ENCODE data around the gene SSX3.
"Not testable (repeated sequence)": the region's sequence is repeated elsewhere in the genome, so short reads cannot be mapped to it uniquely, and the experiment has no call there.

Gene SSX3

GRCh38 chrX:48356315-48357094, at the start of gene SSX3:
Gene SSX3, minus strand, starts transcription at chrX:48356703. Its CDS starts 1,454 bp downstream, at chrX:48355249.
- DNase-seq, result not testable (repeated sequence)

GRCh38 chrX:48397825-48398224, 41.3 kb upstream of the SSX3 start:
- DNase-seq, result not testable (repeated sequence)

- not testable (repeated sequence) for DNase-seq
Measured at GRCh38 chrX:48396931-48397330, 40.4 kb upstream of the SSX3 start.

GRCh38 chrX:48383239-48383638, 26.7 kb upstream of the SSX3 start, which contains the start of gene SSX4:
Gene SSX4, plus strand, starts transcription at chrX:48383539. Its CDS starts 515 bp downstream, at chrX:48384054.
- not testable (repeated sequence) for DNase-seq

GRCh38 chrX:48370408-48370807, 13.9 kb upstream of the SSX3 start:
- DNase-seq, result not testable (repeated sequence)

GRCh38 chrX:48367717-48368408, 11.4 kb upstream of the SSX3 start:
- DNase-seq, result not testable (repeated sequence)

- DNase-seq, result not testable (repeated sequence)
Measured at GRCh38 chrX:48359281-48359680, 2.8 kb upstream of the SSX3 start.

- DNase-seq, result no peak
Measured at GRCh38 chrX:48357681-48358080, 1.2 kb upstream of the SSX3 start.

- DNase-seq, result not testable (repeated sequence)
Measured at GRCh38 chrX:48346059-48346458, 10.4 kb downstream of the SSX3 start.

- DNase-seq, result not testable (repeated sequence)
Measured at GRCh38 chrX:48313996-48314395, 42.5 kb downstream of the SSX3 start.

- no peak for DNase-seq
Measured at GRCh38 chrX:48306175-48306574, 50.3 kb downstream of the SSX3 start.
